HepG2 (cell line): ENCODE measurements around the gene PAQR6. TPM values are rescaled to one million over a fixed set of nuclear protein-coding genes. Genes with fewer than 3 reads are reported as not detected.

Source experiments
- CBX2 ChIP-seq, 2 experiments: fragments of 200-600 bp in 1 of 2; sonication (generic); formaldehyde crosslinking in 1 of 2; IDR thresholded peaks; 2 replicates each; pipeline versions ENCODE4 v1.7.0 to v1.8.1; 2018 to 2022; ENCODE audit warnings: low read depth in 2 of 2, low read length in 1 of 2, mild to moderate bottlenecking in 1 of 2, missing genetic modification reagents in 1 of 2
- CEBPG ChIP-seq: IDR thresholded peaks from 2 replicates; pipeline ENCODE4 v1.6.1; 2016
- FIP1L1 ChIP-seq: fragments of 200-400 bp; formaldehyde crosslinking; IDR thresholded peaks from 2 replicates; pipeline ENCODE4 v1.6.1; 2018; ENCODE audit warnings: low read depth, mild to moderate bottlenecking, low read length, moderate library complexity, borderline replicate concordance; ENCODE audit not compliant: insufficient read depth
- KDM5A ChIP-seq: fragments of 200-600 bp; sonication (generic); IDR thresholded peaks from 2 replicates; pipeline ENCODE4 v1.7.0; 2018; ENCODE audit warnings: antibody characterized with exemption, mild to moderate bottlenecking, low read length, borderline replicate concordance
- KMT2B ChIP-seq: IDR thresholded peaks from 2 replicates; pipeline ENCODE4 v1.6.1; 2016; ENCODE audit warnings: missing genetic modification reagents, missing compliant biosample characterization
- MATR3 ChIP-seq: sonication (generic); formaldehyde crosslinking; IDR thresholded peaks from 2 replicates; pipeline ENCODE4 v1.4.0; 2020; ENCODE audit warnings: missing genetic modification reagents
- NFKB2 ChIP-seq: sonication (generic); formaldehyde crosslinking; IDR thresholded peaks from 2 replicates; pipeline ENCODE4 v1.4.0; 2020; ENCODE audit warnings: missing genetic modification reagents, borderline replicate concordance
- RBFOX2 ChIP-seq: fragments of 200-400 bp; formaldehyde crosslinking; IDR thresholded peaks from 2 replicates; pipeline ENCODE4 v1.6.1; 2017; ENCODE audit warnings: low read depth, mild to moderate bottlenecking, low read length
- SKI ChIP-seq: fragments of 450-650 bp; IDR thresholded peaks from one replicate; pipeline ENCODE4 v1.6.1; 2018; ENCODE audit warnings: mild to moderate bottlenecking; ENCODE audit not compliant: partially characterized antibody
- SMARCE1 ChIP-seq: fragments of 450-650 bp; IDR thresholded peaks from 2 replicates; pipeline ENCODE4 v1.6.1; 2017; ENCODE audit warnings: borderline replicate concordance
- ZNF343 ChIP-seq: sonication (generic); formaldehyde crosslinking; IDR thresholded peaks from 2 replicates; pipeline ENCODE4 v1.4.0; 2020; ENCODE audit warnings: mild to moderate bottlenecking, missing genetic modification reagents
- polyA plus RNA-seq, 8 experiments: library from polyadenylated mRNA; depleted of rRNA in 3 of 8; stranded (reverse) in 7 of 8; unstranded in 1 of 8; fragments of >200 nt; fragmentation: Illumina TruSeq in 4 of 8; extraction: Trizol in 4 of 8; gene quantifications; 2 replicates each; pipeline versions ENCODE4 v1.2.1 to v1.2.3, GENCODE V29; 2011 to 2016; ENCODE audit warnings: low read depth in 4 of 8, missing spikeins in 1 of 8, mixed read lengths in 1 of 8; ENCODE audit not compliant: insufficient read depth in 1 of 8
- total RNA-seq, 5 experiments: library from RNA; depleted of rRNA; stranded (reverse); fragments of >200 nt; fragmentation: Illumina TruSeq; extraction: Trizol; gene quantifications; 2 replicates each; pipeline ENCODE4 v1.2.3, GENCODE V29; 2016; ENCODE audit warnings: low read depth in 1 of 5
- TF ChIP-seq, protein P1 (sequence below): sonication (generic); formaldehyde crosslinking; IDR thresholded peaks from 2 replicates; pipeline ENCODE4 v1.8.1; 2022; ENCODE audit warnings: low read depth, mild to moderate bottlenecking, missing genetic modification reagents
- TF ChIP-seq, protein P2 (sequence below): sonication (generic); formaldehyde crosslinking; IDR thresholded peaks from 2 replicates; pipeline ENCODE4 v1.4.0; 2020; ENCODE audit warnings: missing genetic modification reagents
- TF ChIP-seq, protein P3 (sequence below): sonication (generic); formaldehyde crosslinking; IDR thresholded peaks from 2 replicates; pipeline ENCODE4 v1.5.1; 2020; ENCODE audit warnings: missing genetic modification reagents, mild to moderate bottlenecking, borderline replicate concordance
- TF ChIP-seq, protein P4 (sequence below): sonication (generic); formaldehyde crosslinking; IDR thresholded peaks from 2 replicates; pipeline ENCODE4 v1.5.0; 2020; ENCODE audit warnings: missing genetic modification reagents
- TF ChIP-seq, protein P5 (sequence below): sonication (generic); formaldehyde crosslinking; conservative IDR thresholded peaks from 2 replicates; pipeline ENCODE4 v1.5.0; 2020; ENCODE audit warnings: missing genetic modification reagents
- TF ChIP-seq, protein P6 (sequence below): sonication (generic); formaldehyde crosslinking; IDR thresholded peaks from 2 replicates; pipeline ENCODE4 v1.4.0; 2020; ENCODE audit warnings: mild to moderate bottlenecking, missing genetic modification reagents

PAQR6 gene
- total and polyA plus RNA-seq, 2 of the 13 experiments (the other 11 are each of a cell fraction or from before 2014, with no cell fraction given): 0.82 to 1.4 TPM

DNA sequence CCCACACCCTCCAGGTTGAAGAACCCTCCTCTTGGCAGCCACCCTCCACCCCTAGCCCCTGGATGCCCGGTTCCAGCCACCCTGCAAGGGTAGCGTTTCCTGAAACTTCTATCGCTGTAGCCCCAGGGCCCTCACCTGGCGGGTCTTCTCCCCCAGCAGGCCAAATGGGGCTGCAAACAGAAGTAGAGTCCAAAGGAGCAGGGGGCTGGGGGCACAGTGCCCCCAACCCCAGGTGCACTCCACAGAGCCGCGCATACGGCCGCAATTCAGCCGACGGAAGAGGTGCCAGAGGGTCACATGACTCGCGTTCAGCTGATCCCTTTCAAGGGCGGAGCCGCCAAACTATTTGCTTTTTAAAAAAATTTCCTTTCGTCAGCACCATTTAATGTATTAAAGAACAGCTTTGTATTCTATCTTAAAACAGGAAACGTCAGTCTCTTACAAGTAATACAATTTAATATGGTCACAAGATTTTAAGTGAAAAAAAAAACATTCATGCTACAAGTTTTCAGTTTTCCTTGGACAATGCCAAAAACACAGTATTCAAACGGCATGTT lies 47.6 kb upstream of the PAQR6 start, which contains the start of gene GLMP (continued):
- no peak; the same call in 1 of the 2 replicates for TF ChIP-seq KMT2B
- TF ChIP-seq NFKB2: peak; percentile 48; the same call in 1 of the 2 replicates
- TF ChIP-seq RBFOX2: peak; percentile 67
- TF ChIP-seq, protein P1, sequence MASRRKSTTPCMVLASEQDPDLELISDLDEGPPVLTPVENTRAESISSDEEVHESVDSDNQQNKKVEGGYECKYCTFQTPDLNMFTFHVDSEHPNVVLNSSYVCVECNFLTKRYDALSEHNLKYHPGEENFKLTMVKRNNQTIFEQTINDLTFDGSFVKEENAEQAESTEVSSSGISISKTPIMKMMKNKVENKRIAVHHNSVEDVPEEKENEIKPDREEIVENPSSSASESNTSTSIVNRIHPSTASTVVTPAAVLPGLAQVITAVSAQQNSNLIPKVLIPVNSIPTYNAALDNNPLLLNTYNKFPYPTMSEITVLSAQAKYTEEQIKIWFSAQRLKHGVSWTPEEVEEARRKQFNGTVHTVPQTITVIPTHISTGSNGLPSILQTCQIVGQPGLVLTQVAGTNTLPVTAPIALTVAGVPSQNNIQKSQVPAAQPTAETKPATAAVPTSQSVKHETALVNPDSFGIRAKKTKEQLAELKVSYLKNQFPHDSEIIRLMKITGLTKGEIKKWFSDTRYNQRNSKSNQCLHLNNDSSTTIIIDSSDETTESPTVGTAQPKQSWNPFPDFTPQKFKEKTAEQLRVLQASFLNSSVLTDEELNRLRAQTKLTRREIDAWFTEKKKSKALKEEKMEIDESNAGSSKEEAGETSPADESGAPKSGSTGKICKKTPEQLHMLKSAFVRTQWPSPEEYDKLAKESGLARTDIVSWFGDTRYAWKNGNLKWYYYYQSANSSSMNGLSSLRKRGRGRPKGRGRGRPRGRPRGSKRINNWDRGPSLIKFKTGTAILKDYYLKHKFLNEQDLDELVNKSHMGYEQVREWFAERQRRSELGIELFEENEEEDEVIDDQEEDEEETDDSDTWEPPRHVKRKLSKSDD (CRISPR knock-in tag): no peak
- TF ChIP-seq, protein P2, sequence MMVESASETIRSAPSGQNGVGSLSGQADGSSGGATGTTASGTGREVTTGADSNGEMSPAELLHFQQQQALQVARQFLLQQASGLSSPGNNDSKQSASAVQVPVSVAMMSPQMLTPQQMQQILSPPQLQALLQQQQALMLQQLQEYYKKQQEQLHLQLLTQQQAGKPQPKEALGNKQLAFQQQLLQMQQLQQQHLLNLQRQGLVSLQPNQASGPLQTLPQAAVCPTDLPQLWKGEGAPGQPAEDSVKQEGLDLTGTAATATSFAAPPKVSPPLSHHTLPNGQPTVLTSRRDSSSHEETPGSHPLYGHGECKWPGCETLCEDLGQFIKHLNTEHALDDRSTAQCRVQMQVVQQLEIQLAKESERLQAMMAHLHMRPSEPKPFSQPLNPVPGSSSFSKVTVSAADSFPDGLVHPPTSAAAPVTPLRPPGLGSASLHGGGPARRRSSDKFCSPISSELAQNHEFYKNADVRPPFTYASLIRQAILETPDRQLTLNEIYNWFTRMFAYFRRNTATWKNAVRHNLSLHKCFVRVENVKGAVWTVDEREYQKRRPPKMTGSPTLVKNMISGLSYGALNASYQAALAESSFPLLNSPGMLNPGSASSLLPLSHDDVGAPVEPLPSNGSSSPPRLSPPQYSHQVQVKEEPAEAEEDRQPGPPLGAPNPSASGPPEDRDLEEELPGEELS (CRISPR knock-in tag): 0 out of 2 replicates have a peak, but pooled peaks have one; percentile 9
- TF ChIP-seq MATR3: no peak
- TF ChIP-seq, protein P3, sequence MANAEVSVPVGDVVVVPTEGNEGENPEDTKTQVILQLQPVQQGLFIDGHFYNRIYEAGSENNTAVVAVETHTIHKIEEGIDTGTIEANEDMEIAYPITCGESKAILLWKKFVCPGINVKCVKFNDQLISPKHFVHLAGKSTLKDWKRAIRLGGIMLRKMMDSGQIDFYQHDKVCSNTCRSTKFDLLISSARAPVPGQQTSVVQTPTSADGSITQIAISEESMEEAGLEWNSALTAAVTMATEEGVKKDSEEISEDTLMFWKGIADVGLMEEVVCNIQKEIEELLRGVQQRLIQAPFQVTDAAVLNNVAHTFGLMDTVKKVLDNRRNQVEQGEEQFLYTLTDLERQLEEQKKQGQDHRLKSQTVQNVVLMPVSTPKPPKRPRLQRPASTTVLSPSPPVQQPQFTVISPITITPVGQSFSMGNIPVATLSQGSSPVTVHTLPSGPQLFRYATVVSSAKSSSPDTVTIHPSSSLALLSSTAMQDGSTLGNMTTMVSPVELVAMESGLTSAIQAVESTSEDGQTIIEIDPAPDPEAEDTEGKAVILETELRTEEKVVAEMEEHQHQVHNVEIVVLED (CRISPR knock-in tag): no peak
- TF ChIP-seq CEBPG (CRISPR knock-in tag): no peak
- no peak for TF ChIP-seq SKI
- no peak for TF ChIP-seq FIP1L1
- TF ChIP-seq, protein P4, sequence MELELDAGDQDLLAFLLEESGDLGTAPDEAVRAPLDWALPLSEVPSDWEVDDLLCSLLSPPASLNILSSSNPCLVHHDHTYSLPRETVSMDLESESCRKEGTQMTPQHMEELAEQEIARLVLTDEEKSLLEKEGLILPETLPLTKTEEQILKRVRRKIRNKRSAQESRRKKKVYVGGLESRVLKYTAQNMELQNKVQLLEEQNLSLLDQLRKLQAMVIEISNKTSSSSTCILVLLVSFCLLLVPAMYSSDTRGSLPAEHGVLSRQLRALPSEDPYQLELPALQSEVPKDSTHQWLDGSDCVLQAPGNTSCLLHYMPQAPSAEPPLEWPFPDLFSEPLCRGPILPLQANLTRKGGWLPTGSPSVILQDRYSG: no peak
- TF ChIP-seq, protein P5, sequence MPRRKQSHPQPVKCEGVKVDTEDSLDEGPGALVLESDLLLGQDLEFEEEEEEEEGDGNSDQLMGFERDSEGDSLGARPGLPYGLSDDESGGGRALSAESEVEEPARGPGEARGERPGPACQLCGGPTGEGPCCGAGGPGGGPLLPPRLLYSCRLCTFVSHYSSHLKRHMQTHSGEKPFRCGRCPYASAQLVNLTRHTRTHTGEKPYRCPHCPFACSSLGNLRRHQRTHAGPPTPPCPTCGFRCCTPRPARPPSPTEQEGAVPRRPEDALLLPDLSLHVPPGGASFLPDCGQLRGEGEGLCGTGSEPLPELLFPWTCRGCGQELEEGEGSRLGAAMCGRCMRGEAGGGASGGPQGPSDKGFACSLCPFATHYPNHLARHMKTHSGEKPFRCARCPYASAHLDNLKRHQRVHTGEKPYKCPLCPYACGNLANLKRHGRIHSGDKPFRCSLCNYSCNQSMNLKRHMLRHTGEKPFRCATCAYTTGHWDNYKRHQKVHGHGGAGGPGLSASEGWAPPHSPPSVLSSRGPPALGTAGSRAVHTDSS (CRISPR knock-in tag): 0 out of 2 replicates have a peak, but pooled peaks have one; percentile 55
- TF ChIP-seq CBX2 (IDR thresholded peaks at IDR 0.05; ENCODE audit: low read depth, low read length): no peak
- no peak for TF ChIP-seq CBX2 (CRISPR knock-in tag; IDR thresholded peaks at IDR 0.05; ENCODE audit: low read depth)
- TF ChIP-seq, protein P6, sequence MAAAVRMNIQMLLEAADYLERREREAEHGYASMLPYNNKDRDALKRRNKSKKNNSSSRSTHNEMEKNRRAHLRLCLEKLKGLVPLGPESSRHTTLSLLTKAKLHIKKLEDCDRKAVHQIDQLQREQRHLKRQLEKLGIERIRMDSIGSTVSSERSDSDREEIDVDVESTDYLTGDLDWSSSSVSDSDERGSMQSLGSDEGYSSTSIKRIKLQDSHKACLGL (CRISPR knock-in tag): no peak
- TF ChIP-seq ZNF343: no peak
- peak; percentile 96 for TF ChIP-seq KDM5A
- no peak for TF ChIP-seq SMARCE1
